Measurements from ENCODE around the gene GIMD1. TPM values are rescaled to one million over a fixed set of nuclear protein-coding genes. Genes with fewer than 3 reads are reported as not detected.

Gene GIMD1
- total and polyA plus RNA-seq, 2 donors (not counting 3 experiments of a cell fraction or from before 2014, with no cell fraction given): not detected

DNA sequence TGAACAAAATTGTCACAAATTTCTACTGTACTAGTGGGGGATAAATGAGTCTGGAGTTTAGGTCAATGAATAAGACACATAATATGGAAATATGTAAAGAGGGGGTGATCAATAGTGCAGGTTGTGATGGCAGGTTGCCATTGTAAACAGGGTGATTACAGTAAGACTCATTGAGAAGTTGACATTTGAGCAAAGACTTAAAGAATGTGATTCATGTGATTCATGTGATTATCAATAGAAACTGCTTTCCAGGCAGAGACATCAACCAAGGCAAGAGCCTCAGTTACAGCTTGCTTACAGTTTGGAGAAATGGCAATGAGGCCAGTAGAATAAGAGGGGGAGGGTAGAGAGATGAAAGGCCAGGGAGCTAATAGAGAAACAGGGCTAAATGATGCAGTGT lies 45.8 kb upstream of the GIMD1 start:
- DNase-seq (ENCODE audit: low read depth, low spot score): no peak
- FAIRE-seq: no peak
- Histone ChIP-seq H3K9me3 (replicated peaks; ENCODE audit: control insufficient read depth, insufficient read depth, low read length) (no peaks in the 10 kb centered on the region), H3K9ac (replicated peaks; ENCODE audit: extremely low read depth, insufficient read depth, low read length) (no peak overlapping the region), H3K36me3 (ENCODE audit: control insufficient read depth in 2 of 2, extremely low read depth in 1 of 2, insufficient read depth in 2 of 2, low read length in 2 of 2) (no peaks in the 10 kb centered on the region), H3K9me1 (replicated peaks; ENCODE audit: control insufficient read depth, extremely low read depth, insufficient read depth, low read length) (no peaks in the 10 kb centered on the region), H3K27me3 (ENCODE audit: control insufficient read depth in 2 of 2, insufficient read depth in 2 of 2, low read length in 2 of 2) (no peaks in the 10 kb centered on the region), H3K4me2 (ENCODE audit: insufficient read depth, low read length) (no peak overlapping the region), H4K20me1 (replicated peaks; ENCODE audit: control insufficient read depth, extremely low read depth, insufficient read depth, low read length) (no peaks in the 10 kb centered on the region), H2AFZ (ENCODE audit: low read depth, low read length) (no peak overlapping the region), H3K79me2 (ENCODE audit: control insufficient read depth, insufficient read depth, low read length) (no peaks in the 10 kb centered on the region), H3K4me3 (replicated peaks in 1 of 3; ENCODE audit: insufficient read depth in 1 of 3, low read depth in 1 of 3, low read length in 3 of 3) (no peak overlapping the region), H3K27ac (ENCODE audit: insufficient read depth, low read depth, low read length) (no peak overlapping the region), H3K4me1 (ENCODE audit: control insufficient read depth, extremely low read depth, insufficient read depth, low read length) (no peaks in the 10 kb centered on the region)
- peak; percentile 16 for TF ChIP-seq FOS (IDR thresholded peaks at IDR 0.05; ENCODE audit: borderline replicate concordance, insufficient read depth, low read length)
- no peak for TF ChIP-seq POLR2A (IDR thresholded peaks at IDR 0.05; ENCODE audit: low read depth, low read length)
- TF ChIP-seq EZH2 (IDR thresholded peaks at IDR 0.05; ENCODE audit: borderline replicate concordance, low read depth, low read length, severe bottlenecking): no peak
- TF ChIP-seq MYC (IDR thresholded peaks at IDR 0.05; ENCODE audit: low read depth, low read length): no peak
- TF ChIP-seq, protein P1, sequence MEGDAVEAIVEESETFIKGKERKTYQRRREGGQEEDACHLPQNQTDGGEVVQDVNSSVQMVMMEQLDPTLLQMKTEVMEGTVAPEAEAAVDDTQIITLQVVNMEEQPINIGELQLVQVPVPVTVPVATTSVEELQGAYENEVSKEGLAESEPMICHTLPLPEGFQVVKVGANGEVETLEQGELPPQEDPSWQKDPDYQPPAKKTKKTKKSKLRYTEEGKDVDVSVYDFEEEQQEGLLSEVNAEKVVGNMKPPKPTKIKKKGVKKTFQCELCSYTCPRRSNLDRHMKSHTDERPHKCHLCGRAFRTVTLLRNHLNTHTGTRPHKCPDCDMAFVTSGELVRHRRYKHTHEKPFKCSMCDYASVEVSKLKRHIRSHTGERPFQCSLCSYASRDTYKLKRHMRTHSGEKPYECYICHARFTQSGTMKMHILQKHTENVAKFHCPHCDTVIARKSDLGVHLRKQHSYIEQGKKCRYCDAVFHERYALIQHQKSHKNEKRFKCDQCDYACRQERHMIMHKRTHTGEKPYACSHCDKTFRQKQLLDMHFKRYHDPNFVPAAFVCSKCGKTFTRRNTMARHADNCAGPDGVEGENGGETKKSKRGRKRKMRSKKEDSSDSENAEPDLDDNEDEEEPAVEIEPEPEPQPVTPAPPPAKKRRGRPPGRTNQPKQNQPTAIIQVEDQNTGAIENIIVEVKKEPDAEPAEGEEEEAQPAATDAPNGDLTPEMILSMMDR (IDR thresholded peaks at IDR 0.05; ENCODE audit: extremely low read depth in 1 of 2, insufficient read depth in 1 of 2, low read depth in 1 of 2, low read length in 2 of 2): no peak
- no peak for TF ChIP-seq GATA2 (IDR thresholded peaks at IDR 0.05; ENCODE audit: insufficient read depth, insufficient read length, low read depth, low read length)
- intact Hi-C loops (cut with micrococcal nuclease) (no loop called here), dilution Hi-C loops (cut with MboI; ENCODE audit: extremely low pct_ligation_motif_present, low sequenced_read_pairs) (no loop called here)
- BruUV-seq (replicated peaks): no TSS peak
- POLR2A ChIA-PET: no interaction called here
- CTCF ChIA-PET: no interaction called here
